Lung microvascular endothelial cell (primary cell): ENCODE results near the gene TUNAR. TPM values are rescaled to one million over a fixed set of nuclear protein-coding genes. Genes with fewer than 3 reads are reported as not detected.

Source experiments
- DNase-seq, 2 donors: peaks; one replicate each; pipeline versions ENCODE4 v3.0.0 to v3.0.0-alpha.2; 2010; ENCODE audit warnings: low read depth in 2 of 2
- total RNA-seq: library from RNA; depleted of rRNA; stranded (reverse); fragments of >200 nt; gene quantifications from 2 replicates; pipeline ENCODE4 v1.2.1, GENCODE V29; 2014

TUNAR gene
- total RNA-seq, 1 donor from 2014 or later: not detected

- no peak for DNase-seq
Measured at GRCh38 chr14:95911456-95911855, 34.8 kb downstream of the TUNAR start.

- no peak for DNase-seq
Measured at GRCh38 chr14:95915330-95915729, 38.7 kb downstream of the TUNAR start.

DNA sequence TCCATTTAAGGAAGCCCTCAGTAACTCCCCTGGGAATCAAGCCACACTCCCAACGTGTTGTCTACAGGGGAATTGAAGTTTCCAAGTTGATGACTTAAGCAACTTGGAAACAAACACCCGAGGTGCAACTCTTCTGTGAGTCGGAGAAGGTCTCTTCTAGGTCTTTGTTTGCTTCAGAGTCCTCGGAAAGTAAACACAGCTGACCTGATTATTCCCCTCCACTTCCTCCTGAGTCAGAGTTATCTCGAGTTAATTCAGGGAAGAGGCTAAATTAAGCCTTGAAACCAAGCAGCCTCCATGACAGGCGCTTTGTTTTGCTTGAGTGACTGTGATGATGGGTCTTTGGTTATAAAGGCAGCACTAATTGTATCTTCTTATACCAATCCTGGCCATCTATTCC, 41.8 kb downstream of the TUNAR start:
- DNase-seq: no peak

DNA sequence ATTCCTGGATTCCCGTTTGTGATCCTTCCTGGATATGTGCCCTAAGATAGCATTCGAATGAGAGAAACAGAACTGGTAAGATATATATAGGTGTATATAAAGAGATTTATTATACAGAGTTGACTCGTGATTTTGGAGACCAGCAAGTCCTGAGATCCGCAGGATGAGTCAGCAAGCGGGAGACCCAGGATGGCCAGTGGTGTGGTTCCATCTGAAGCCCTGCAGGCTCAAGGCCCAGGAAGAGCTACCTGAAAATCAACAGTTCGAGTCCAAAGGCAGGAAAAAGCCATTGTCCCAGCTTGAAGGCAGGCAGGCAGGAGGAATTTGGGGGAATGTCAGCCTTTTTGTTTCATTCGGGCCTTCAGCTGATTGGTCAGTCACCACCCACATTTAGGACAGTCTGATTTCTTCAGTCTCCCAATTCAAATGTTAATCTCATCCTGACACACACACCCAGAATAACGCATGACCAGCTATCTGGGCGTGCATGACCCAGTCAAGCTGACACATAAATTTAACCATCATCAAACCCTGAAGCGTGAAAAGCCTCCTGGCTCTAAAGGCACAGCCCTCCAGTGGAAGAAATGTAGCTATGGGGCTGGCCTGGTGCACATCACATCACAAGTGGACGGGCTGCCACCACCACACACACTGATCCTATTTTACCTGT, 44.3 kb downstream of the TUNAR start:
- no peak for DNase-seq

DNA sequence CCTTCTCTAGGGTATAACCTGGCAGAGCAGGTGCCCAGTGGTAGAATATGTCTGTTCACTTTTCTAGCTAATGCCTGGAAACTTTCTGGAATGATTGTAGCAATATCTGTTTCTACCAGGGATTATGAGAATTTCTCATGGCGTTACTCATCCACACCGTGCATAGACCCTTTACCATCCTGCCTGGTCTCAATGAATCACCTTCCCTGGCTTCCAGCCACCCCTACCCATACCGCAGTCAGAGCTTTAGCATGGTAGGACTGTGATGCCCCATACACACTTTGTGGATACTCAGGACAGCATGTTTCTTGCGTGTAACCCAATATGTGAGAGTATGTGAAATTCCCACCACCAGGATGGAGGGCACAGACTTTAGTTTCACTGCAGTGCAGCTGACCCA, 45.4 kb downstream of the TUNAR start:
- DNase-seq: no peak

DNA sequence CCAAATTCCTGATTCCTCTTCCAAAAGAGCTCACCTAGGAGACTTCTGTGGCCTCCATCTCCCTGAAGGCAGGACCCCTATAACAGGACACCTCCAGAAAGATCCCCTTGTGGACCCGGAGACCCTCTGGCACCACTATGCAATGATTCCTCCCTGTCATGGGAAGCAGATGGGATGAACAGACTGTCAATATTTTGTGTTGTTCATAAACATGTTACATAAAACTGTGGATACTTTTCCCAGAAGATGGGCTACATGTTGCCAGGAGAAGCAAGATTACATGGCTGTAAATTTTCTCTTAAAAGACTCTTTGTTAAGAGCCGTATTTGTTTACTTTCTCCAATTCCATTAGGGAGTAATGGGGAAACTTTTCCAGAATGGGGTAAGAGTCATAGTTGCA, 52.1 kb downstream of the TUNAR start:
- no peak for DNase-seq

DNA sequence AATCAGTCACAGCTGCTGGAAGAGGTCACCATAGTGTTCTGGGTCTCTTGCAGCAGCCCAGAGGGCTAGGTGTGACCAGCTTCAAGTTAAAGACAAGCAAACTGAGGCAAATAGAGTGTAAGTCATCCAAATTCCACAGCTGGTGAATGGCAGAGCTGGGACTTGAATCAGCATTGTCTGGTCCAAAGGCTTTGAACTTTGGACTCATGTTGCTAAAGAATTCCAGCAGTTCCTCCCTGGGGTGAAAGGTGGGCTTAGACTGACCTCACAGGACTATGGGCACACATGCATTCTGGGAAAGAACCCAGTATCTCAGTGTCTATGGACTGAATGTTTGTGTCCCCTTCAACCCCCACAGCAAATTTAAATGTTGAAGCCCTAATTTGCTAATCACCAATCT, 54.8 kb downstream of the TUNAR start:
- DNase-seq: no peak

GRCh38 chr14:95935228-95935822, 58.7 kb downstream of the TUNAR start:
- peak; percentile 34 to 38 for DNase-seq

DNA sequence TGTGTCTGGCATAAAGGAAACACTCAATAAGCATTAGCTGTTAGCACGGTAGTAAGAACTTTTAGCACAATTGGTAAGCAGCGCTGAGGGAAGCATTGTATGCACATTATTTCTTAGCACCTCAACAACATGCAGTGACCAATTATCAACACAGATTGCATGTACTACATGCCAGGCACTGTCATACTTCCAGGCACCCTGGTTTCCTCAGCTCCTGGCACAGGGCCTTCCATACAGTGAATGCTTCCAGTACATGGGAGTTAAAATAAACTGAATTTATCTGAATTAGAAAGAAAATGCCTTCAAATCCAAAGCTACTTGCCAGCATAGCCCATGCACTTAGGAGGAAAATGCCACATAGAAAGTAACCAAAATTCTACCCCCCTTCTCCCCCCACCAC, 59.4 kb downstream of the TUNAR start:
- DNase-seq: no peak

DNA sequence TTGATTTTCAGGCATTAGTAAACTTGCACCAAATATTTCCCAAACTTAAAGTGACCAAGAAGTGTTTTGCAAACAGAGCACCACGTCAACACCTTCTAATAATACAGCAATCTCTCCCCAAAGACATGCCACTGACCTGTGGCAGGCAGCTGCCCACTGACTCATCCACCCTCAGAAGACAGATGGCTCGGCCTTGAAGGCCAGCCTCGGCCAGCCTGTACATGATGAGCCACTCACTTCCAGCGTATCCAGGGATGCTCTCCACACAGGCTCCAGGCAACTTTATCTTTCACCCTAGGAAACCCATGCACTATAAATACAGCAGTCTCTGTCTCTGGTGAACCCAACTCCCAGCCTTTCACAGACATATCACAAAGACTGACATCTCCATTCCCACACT, 62.7 kb downstream of the TUNAR start:
- no peak for DNase-seq

DNA sequence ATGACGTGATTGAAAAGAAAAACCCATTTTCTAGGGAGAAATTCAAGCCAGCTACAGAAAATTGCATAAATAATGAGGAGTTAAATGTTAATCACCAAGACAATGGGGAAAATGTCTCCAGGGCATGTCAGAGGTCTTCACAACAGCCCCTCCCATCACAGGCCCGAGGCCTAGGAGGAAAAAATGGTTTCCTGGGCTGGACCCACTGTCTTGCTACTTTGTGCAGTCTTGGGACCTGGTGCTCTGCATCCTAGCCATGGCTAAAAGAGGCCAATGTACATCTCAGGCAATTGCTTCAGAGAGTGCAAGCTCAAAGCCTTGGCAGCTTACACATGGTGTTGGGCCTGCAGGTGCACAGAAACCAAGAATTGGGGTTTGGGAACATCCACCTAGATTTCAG, 65.3 kb downstream of the TUNAR start:
- no peak for DNase-seq

DNA sequence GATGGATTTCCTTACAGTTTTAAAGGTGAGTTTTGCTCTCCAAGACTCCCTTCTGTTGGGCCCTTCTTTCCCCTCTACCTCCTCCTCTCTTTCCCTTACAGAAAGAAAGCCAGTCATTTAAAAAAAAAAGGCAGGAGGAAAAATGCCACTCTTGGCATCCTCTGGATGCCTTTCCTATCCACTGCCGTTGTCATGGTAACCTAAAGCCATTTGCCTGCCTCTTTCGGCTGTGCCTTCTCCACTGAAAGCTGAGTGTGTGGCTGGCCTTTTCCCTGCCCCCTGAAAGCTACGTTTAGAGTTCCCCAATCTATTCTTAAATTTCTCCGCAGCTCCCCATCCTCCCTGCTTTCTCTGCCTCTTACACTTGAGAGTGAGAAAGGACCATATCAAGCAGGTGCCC, 67.1 kb downstream of the TUNAR start:
- no peak for DNase-seq

DNA sequence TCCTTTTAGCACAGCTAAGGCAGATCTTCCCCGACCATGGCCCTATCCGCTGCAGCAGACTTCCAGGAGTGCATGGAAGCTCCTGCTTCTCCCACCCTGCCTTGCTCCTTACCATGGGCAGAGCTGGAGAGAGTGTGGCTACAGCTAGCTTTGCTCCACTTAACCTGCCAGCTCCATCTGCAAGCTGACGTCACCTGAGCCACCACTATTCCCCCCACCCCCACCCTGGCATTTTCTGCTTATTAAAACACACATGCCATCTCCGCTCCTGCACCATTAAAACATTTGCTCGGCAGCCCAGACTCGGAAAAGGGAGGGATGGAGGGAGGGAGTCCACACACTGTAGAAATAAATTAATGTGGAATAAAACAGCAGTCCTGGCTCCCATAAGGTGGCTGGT, 67.8 kb downstream of the TUNAR start:
- DNase-seq: no peak

GRCh38 chr14:95946867-95947266, 70.2 kb downstream of the TUNAR start:
- no peak for DNase-seq

- DNase-seq: no peak
Measured at GRCh38 chr14:95948558-95948981, 71.9 kb downstream of the TUNAR start.

GRCh38 chr14:95951359-95951758, 74.7 kb downstream of the TUNAR start:
- DNase-seq: no peak

DNA sequence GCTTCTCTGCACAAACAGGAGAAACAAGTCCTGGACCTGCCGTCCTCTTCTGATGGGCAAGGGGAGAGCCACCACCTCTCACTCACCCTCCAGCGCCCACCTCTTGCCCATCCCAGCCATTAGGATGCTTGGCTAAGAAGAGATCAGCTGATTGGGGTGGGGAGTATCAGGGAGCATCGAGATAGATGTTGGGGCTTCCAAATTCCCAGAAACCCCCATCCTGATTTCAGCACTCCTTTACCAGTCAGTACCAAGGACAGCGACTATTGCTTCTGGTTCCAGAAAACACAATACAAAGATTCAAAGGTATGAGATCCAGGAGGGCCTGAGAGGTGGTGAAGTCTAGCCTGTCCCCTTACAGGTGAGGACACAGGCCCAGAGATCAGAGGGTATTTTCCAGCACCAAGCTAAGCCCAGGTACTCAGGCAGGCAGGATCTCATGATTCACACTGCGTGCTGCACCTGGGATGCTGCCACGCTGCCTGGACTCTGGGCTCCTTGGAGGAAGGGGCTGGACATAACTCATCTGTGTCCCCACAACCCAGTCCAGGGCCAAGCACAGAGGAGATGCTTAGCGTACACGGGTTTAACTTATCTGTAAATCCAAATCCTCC, 76.6 kb downstream of the TUNAR start:
- DNase-seq: peak; percentile 2 to 6

- DNase-seq: no peak
Measured at GRCh38 chr14:95956601-95957460, 80.2 kb downstream of the TUNAR start.

DNA sequence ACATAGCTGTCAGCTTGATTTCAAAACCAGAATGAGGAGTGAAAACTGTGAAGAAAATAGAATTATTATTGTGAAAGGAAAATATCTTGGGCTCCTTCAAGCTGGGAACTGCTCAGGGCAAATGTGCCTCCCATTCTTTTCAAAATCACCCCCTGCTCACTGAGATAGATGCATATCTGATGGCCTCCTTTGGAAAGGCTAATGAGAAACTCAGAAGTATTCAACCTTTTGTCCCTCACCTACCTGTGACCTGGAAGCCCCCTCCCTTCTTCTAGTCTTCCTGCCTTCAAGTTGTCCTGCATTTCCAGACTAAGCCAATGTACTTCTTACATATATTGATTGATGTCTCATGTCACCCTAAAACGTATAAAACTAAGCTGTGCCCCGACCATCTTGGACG, 81.5 kb downstream of the TUNAR start:
- no peak for DNase-seq

DNA sequence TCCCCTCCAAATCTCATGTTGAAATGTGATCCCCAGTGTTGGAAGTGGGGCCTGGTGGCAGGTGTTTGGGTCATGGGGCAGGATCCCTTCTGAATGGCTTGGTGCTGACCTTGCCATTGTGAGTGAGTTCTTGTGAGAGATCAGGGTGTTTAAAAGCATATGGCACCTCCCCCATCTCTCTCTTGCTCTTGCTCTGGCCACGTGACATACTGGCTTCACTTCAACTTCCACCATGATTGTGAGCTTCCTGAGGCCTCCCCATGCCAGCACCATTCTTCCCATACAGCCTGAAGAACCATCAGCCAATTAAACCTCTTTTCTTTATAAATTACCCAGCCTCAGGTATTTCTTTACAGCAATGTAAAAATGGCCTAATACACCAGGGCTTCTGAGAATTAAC, 82.7 kb downstream of the TUNAR start:
- DNase-seq: no peak

- DNase-seq: no peak
Measured at GRCh38 chr14:95961481-95961880, 84.8 kb downstream of the TUNAR start.

GRCh38 chr14:95964901-95965300, 88.3 kb downstream of the TUNAR start:
- no peak for DNase-seq
